Measurements from ENCODE around the gene NOX5.

Gene NOX5

GRCh38 chr15:68991723-68992122 lies 22.8 kb upstream of the NOX5 start:
- no peak for DNase-seq

GRCh38 chr15:68992696-68993095 lies 21.8 kb upstream of the NOX5 start:
- no peak for DNase-seq

- DNase-seq: no peak
Measured at GRCh38 chr15:68993276-68993675, 21.2 kb upstream of the NOX5 start.

- DNase-seq: no peak
Measured at GRCh38 chr15:68994149-68994548, 20.3 kb upstream of the NOX5 start.

GRCh38 chr15:68994981-68995761 lies 19.3 kb upstream of the NOX5 start:
- DNase-seq: no peak

GRCh38 chr15:68997050-68997449 lies 17.4 kb upstream of the NOX5 start:
- DNase-seq: no peak

GRCh38 chr15:68997930-68998777 lies 16.3 kb upstream of the NOX5 start:
- DNase-seq: no peak

- DNase-seq: no peak
Measured at GRCh38 chr15:68999091-68999490, 15.4 kb upstream of the NOX5 start.

- DNase-seq: no peak
Measured at GRCh38 chr15:69000091-69000490, 14.4 kb upstream of the NOX5 start.

- DNase-seq: no peak
Measured at GRCh38 chr15:69000725-69001503, 13.6 kb upstream of the NOX5 start.

GRCh38 chr15:69002783-69003182 lies 11.7 kb upstream of the NOX5 start:
- DNase-seq: no peak

GRCh38 chr15:69004011-69004410 lies 10.5 kb upstream of the NOX5 start:
- DNase-seq: no peak

GRCh38 chr15:69008056-69008455 lies 6.4 kb upstream of the NOX5 start:
- DNase-seq: no peak

- DNase-seq: no peak
Measured at GRCh38 chr15:69009341-69009740, 5.2 kb upstream of the NOX5 start.

GRCh38 chr15:69011641-69012040 lies 2.9 kb upstream of the NOX5 start:
- no peak for DNase-seq

- no peak for DNase-seq
Measured at GRCh38 chr15:69012761-69013364, 1.6 kb upstream of the NOX5 start.

- no peak for DNase-seq
Measured at GRCh38 chr15:69013726-69014406, 629 bp upstream of the NOX5 start.

- DNase-seq: no peak
Measured at GRCh38 chr15:69015591-69015990, 1.1 kb downstream of the NOX5 start.

- no peak for DNase-seq
Measured at GRCh38 chr15:69016021-69016595, 1.6 kb downstream of the NOX5 start.

GRCh38 chr15:69017978-69018377 lies 3.5 kb downstream of the NOX5 start:
- no peak for DNase-seq

GRCh38 chr15:69018951-69019350 lies 4.5 kb downstream of the NOX5 start:
- DNase-seq: no peak

GRCh38 chr15:69021895-69022294 lies 7.4 kb downstream of the NOX5 start:
- DNase-seq: no peak

Data from NCI-H510A (cell line).